SKM-1 (cell line): Measurements from ENCODE around the gene EPS15.
"Not testable (repeated sequence)": the region's sequence is repeated elsewhere in the genome, so short reads cannot be mapped to it uniquely, and the experiment has no call there.

Source experiments
- DNase-seq: peaks from one replicate; lab custom pipeline; 2025; ENCODE audit not compliant: unreplicated experiment; lab: John Stamatoyannopoulos, UW

EPS15 gene

GRCh38 chr1:51343624-51344023, 175.4 kb downstream of the EPS15 start:
- DNase-seq: no peak

- DNase-seq: no peak
Measured at GRCh38 chr1:51342591-51343206, 176.4 kb downstream of the EPS15 start.

GRCh38 chr1:51341876-51342496, 177.1 kb downstream of the EPS15 start:
- DNase-seq: no peak

- no peak for DNase-seq
Measured at GRCh38 chr1:51340380-51340779, 178.7 kb downstream of the EPS15 start.

GRCh38 chr1:51336711-51337110, 182.4 kb downstream of the EPS15 start:
- no peak for DNase-seq

- DNase-seq: no peak
Measured at GRCh38 chr1:51336004-51336403, 183.1 kb downstream of the EPS15 start.

- DNase-seq: peak; percentile 22
Measured at GRCh38 chr1:51331206-51332100, 187.6 kb downstream of the EPS15 start.

GRCh38 chr1:51330331-51331201, 188.5 kb downstream of the EPS15 start, which contains the start of gene TTC39A:
TSS of gene TTC39A (minus strand) at chr1:51330562. CDS start at chr1:51330477, 85 bp downstream.
- no peak for DNase-seq

GRCh38 chr1:51329443-51330325, 189.4 kb downstream of the EPS15 start:
- DNase-seq: no peak

GRCh38 chr1:51328926-51329325, 190.1 kb downstream of the EPS15 start:
- DNase-seq: no peak

GRCh38 chr1:51328279-51328678, 190.8 kb downstream of the EPS15 start:
- DNase-seq: no peak

- DNase-seq: no peak
Measured at GRCh38 chr1:51327386-51327785, 191.7 kb downstream of the EPS15 start.

- no peak for DNase-seq
Measured at GRCh38 chr1:51326839-51327238, 192.2 kb downstream of the EPS15 start.

- no peak for DNase-seq
Measured at GRCh38 chr1:51325878-51326755, 192.9 kb downstream of the EPS15 start.

GRCh38 chr1:51325391-51325790, 193.7 kb downstream of the EPS15 start:
- DNase-seq: no peak

GRCh38 chr1:51325011-51325385, 194.1 kb downstream of the EPS15 start:
- not testable (repeated sequence) for DNase-seq

- no peak for DNase-seq
Measured at GRCh38 chr1:51324251-51325010, 194.6 kb downstream of the EPS15 start.

- DNase-seq: no peak
Measured at GRCh38 chr1:51323778-51324177, 195.3 kb downstream of the EPS15 start.
